ENCODE data around the gene DNMBP.

Gene DNMBP

GRCh38 chr10:100043796-100044195 is 34.0 kb upstream of the DNMBP start:
- DNase-seq (ENCODE audit: low read depth): no peak
- TF ChIP-seq CTCF (IDR thresholded peaks at IDR 0.05; ENCODE audit: low read depth, low read length, missing control alignments): no peak
- no peak overlapping the region for H3K4me3 ChIP-seq (ENCODE audit: low read depth, low read length)

GRCh38 chr10:100043344-100043743 is 33.6 kb upstream of the DNMBP start:
- DNase-seq (ENCODE audit: low read depth): no peak
- no peak for TF ChIP-seq CTCF (IDR thresholded peaks at IDR 0.05; ENCODE audit: low read depth, low read length, missing control alignments)
- H3K4me3 ChIP-seq (ENCODE audit: low read depth, low read length): no peak overlapping the region

GRCh38 chr10:100041306-100042002 is 31.7 kb upstream of the DNMBP start:
- H3K4me3 ChIP-seq (ENCODE audit: low read depth, low read length): no peak overlapping the region
- no peak for TF ChIP-seq CTCF (IDR thresholded peaks at IDR 0.05; ENCODE audit: low read depth, low read length, missing control alignments)
- no peak for DNase-seq (ENCODE audit: low read depth)

GRCh38 chr10:100038561-100039071 is 28.9 kb upstream of the DNMBP start:
- no peak overlapping the region for H3K4me3 ChIP-seq (ENCODE audit: low read depth, low read length)
- DNase-seq (ENCODE audit: low read depth): no peak
- no peak for TF ChIP-seq CTCF (IDR thresholded peaks at IDR 0.05; ENCODE audit: low read depth, low read length, missing control alignments)

- no peak for DNase-seq (ENCODE audit: low read depth)
- no peak overlapping the region for H3K4me3 ChIP-seq (ENCODE audit: low read depth, low read length)
- TF ChIP-seq CTCF (IDR thresholded peaks at IDR 0.05; ENCODE audit: low read depth, low read length, missing control alignments): no peak
These were observed 28.1 kb upstream of the DNMBP start for GRCh38 chr10:100037758-100038315.

- no peak for DNase-seq (ENCODE audit: low read depth)
- no peak overlapping the region for H3K4me3 ChIP-seq (ENCODE audit: low read depth, low read length)
- TF ChIP-seq CTCF (IDR thresholded peaks at IDR 0.05; ENCODE audit: low read depth, low read length, missing control alignments): no peak
These were observed 27.1 kb upstream of the DNMBP start for GRCh38 chr10:100036850-100037249.
